ENCODE data around the gene TXLNG. TPM values are rescaled to one million over a fixed set of nuclear protein-coding genes. Genes with fewer than 3 reads are reported as not detected.

Gene TXLNG
- total RNA-seq, 2 donors from 2014 or later: 11.1 to 19.9 TPM

GRCh38 chrX:16874458-16875095 lies 88.3 kb downstream of the TXLNG start:
- DNase-seq (ENCODE audit: low spot score) (no peak), ATAC-seq (ENCODE audit: insufficient number of reproducible peaks, low FRiP score, low read depth) (no peak)
- no peak overlapping the region for H3K27ac ChIP-seq
- no peaks in the 10 kb centered on the region for H3K36me3 ChIP-seq
- no peaks in the 10 kb centered on the region for H3K9me3 ChIP-seq
- TF ChIP-seq, protein P1, sequence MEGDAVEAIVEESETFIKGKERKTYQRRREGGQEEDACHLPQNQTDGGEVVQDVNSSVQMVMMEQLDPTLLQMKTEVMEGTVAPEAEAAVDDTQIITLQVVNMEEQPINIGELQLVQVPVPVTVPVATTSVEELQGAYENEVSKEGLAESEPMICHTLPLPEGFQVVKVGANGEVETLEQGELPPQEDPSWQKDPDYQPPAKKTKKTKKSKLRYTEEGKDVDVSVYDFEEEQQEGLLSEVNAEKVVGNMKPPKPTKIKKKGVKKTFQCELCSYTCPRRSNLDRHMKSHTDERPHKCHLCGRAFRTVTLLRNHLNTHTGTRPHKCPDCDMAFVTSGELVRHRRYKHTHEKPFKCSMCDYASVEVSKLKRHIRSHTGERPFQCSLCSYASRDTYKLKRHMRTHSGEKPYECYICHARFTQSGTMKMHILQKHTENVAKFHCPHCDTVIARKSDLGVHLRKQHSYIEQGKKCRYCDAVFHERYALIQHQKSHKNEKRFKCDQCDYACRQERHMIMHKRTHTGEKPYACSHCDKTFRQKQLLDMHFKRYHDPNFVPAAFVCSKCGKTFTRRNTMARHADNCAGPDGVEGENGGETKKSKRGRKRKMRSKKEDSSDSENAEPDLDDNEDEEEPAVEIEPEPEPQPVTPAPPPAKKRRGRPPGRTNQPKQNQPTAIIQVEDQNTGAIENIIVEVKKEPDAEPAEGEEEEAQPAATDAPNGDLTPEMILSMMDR (IDR thresholded peaks at IDR 0.05): no peak
- no peak overlapping the region for H3K4me3 ChIP-seq
- no peaks in the 10 kb centered on the region for H3K27me3 ChIP-seq (replicated peaks; ENCODE audit: insufficient read depth)
- no peaks in the 10 kb centered on the region for H3K4me1 ChIP-seq (ENCODE audit: control insufficient read depth in 1 of 2, low read depth in 2 of 2)

DNA sequence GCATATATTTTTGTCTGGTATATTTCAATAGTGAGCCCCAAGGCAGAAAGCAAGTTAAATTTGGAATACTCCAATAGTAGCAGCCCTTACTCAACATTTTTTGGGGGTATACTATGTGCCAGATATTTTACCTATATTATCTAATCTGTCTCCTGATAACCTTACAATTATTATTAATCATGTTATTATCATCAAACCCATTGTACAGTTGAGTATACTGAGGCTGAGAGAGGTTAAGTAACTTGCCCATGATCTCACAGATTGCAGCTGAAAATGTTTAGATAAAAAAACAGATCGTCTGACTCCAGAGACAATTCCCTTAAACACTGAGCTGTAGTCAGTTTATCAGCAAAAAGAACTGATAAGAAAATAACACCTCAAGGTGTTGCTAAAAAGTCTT lies 90.4 kb downstream of the TXLNG start:
- Histone ChIP-seq H3K9me3 (no peaks in the 10 kb centered on the region), H3K27ac (no peak overlapping the region), H3K27me3 (replicated peaks; ENCODE audit: insufficient read depth) (no peaks in the 10 kb centered on the region), H3K36me3 (no peaks in the 10 kb centered on the region), H3K4me1 (ENCODE audit: control insufficient read depth in 1 of 2, low read depth in 2 of 2) (no peaks in the 10 kb centered on the region), H3K4me3 (no peak overlapping the region)
- TF ChIP-seq, protein P1 (IDR thresholded peaks at IDR 0.05): no peak
- ATAC-seq (ENCODE audit: insufficient number of reproducible peaks, low FRiP score, low read depth) (no peak), DNase-seq (ENCODE audit: low spot score) (no peak)

DNA sequence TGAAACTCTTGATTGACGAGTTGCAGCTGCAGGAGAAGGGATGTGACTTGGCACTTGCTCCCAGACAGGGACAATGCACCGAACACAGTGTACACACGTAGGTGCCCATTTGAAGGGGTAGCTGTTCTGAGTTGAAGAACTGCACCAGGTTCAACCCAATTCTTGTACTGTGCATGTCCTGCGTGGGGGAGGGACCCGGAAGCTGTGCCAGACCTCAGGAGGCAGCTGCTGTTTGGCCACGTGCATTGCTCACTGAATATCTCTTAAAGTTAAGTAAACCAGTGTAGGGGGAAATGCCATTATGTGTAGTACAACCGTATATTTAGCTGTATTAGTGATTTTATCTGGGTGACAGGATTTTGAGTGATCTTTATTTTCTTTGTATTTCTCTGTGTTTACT lies 95.9 kb downstream of the TXLNG start:
- ATAC-seq (ENCODE audit: insufficient number of reproducible peaks, low FRiP score, low read depth): no peak
- TF ChIP-seq, protein P1 (IDR thresholded peaks at IDR 0.05): no peak
- Histone ChIP-seq H3K4me1 (ENCODE audit: control insufficient read depth in 1 of 2, low read depth in 2 of 2) (no peaks in the 10 kb centered on the region), H3K27ac (no peak overlapping the region), H3K36me3 (no peaks in the 10 kb centered on the region), H3K9me3 (no peaks in the 10 kb centered on the region), H3K27me3 (replicated peaks; ENCODE audit: insufficient read depth) (no peaks in the 10 kb centered on the region), H3K4me3 (peak overlapping the region; percentile 78)
- DNase-seq (ENCODE audit: low spot score): no peak

- H3K27ac ChIP-seq: peak overlapping the region; percentile 38 to 61
- no peaks in the 10 kb centered on the region for H3K27me3 ChIP-seq (replicated peaks; ENCODE audit: insufficient read depth)
- H3K4me3 ChIP-seq: peak overlapping the region; percentile 78
- H3K9me3 ChIP-seq: no peaks in the 10 kb centered on the region
- no peaks in the 10 kb centered on the region for H3K4me1 ChIP-seq (ENCODE audit: control insufficient read depth in 1 of 2, low read depth in 2 of 2)
- no peaks in the 10 kb centered on the region for H3K36me3 ChIP-seq
- DNase-seq (ENCODE audit: low spot score): no peak
- ATAC-seq (ENCODE audit: insufficient number of reproducible peaks, low FRiP score, low read depth): peak; percentile 69
- TF ChIP-seq, protein P1 (IDR thresholded peaks at IDR 0.05): peak; percentile 45
Measured at GRCh38 chrX:16882702-16883486, 96.6 kb downstream of the TXLNG start.

DNA sequence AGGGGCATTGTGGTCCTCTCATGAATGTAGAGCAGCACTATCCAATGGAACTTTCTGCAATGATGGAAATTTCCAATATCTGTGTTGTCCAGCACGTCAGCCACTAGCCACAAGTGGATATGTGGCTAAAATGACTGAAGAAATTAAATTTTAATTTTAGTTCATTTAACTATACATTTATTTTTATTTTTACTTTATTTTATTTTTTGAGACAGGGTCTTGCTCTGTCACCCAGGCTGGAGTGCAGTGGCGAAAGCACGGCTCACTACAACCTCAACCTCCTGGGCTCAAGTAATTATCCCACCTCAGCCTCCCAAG lies 97.2 kb downstream of the TXLNG start:
- no peaks in the 10 kb centered on the region for H3K4me1 ChIP-seq (ENCODE audit: control insufficient read depth in 1 of 2, low read depth in 2 of 2)
- DNase-seq (ENCODE audit: low spot score): no peak
- H3K27me3 ChIP-seq (replicated peaks; ENCODE audit: insufficient read depth): no peaks in the 10 kb centered on the region
- no peak for ATAC-seq (ENCODE audit: insufficient number of reproducible peaks, low FRiP score, low read depth)
- no peaks in the 10 kb centered on the region for H3K36me3 ChIP-seq
- no peak overlapping the region for H3K27ac ChIP-seq
- no peaks in the 10 kb centered on the region for H3K9me3 ChIP-seq
- TF ChIP-seq, protein P1 (IDR thresholded peaks at IDR 0.05): no peak
- peak overlapping the region; percentile 78 for H3K4me3 ChIP-seq

All from thoracic aorta (tissue), 2 donors.